HUES64 (cell line): Measurements from ENCODE around the gene LDLRAD4.
A peak's percentile ranks its signal among the peaks of the same experiment; 100 is the strongest.

Source experiments
- H3K27ac ChIP-seq: 2 replicates; pipeline ENCODE4 v1.7.0; 2013; ENCODE audit warnings: low read depth, low read length, inconsistent platforms
- H3K27me3 ChIP-seq: 2 replicates; pipeline ENCODE4 v1.6.1; 2013; ENCODE audit warnings: mild to moderate bottlenecking, low read length; ENCODE audit not compliant: insufficient read depth
- H3K36me3 ChIP-seq: 2 replicates; pipeline ENCODE4 v1.6.1; 2013; ENCODE audit warnings: mild to moderate bottlenecking, low read length; ENCODE audit not compliant: insufficient read depth
- H3K4me1 ChIP-seq: 2 replicates; pipeline ENCODE4 v1.6.1; 2013; ENCODE audit warnings: mild to moderate bottlenecking, low read length, moderate library complexity; ENCODE audit not compliant: insufficient read depth
- H3K4me3 ChIP-seq: 2 replicates; pipeline ENCODE4 v1.5.1; 2013; ENCODE audit warnings: mild to moderate bottlenecking, low read length, moderate library complexity
- H3K9ac ChIP-seq: 2 replicates; pipeline ENCODE4 v1.6.1; 2013; ENCODE audit warnings: mild to moderate bottlenecking, low read depth, low read length
- H3K9me3 ChIP-seq: 2 replicates; pipeline ENCODE4 v1.6.1; 2013; ENCODE audit warnings: low read depth, low read length; ENCODE audit not compliant: insufficient read depth
- WGBS: fragments of 150-250, 120-280 bp; methylation state at CpG from one replicate; pipeline ENCODE4 v1.1.7; 2013; ENCODE audit warnings: missing lambda C conversion rate; 5-methylcytosine and 5-hydroxymethylcytosine counted together

The LDLRAD4 gene

GRCh38 chr18:13492314-13492713 lies 273.8 kb downstream of the LDLRAD4 start:
- Histone ChIP-seq H3K27me3 (no peaks in the 10 kb centered on the region), H3K4me3 (no peak overlapping the region)

DNA sequence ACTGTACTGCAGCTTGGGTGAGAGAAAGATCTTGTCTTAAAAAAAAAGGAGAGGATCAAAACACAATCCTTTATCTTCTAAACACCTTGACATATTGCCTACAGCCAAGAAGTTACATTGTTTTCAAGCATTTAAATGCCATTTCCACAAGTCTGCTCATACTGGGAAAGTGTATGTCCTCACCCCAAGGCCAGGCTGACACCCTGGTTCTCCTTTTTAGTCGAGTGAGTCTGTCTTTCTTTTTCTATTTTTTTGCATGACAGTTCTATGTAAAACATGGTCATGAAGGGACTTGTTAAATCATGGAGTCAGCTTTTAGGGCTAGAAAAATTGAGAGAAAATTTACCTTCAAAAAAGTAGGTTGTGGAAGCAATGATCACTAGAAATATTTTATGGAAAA lies 274.5 kb downstream of the LDLRAD4 start:
- no peaks in the 10 kb centered on the region for H3K9me3 ChIP-seq
- no peak overlapping the region for H3K27ac ChIP-seq
- no peaks in the 10 kb centered on the region for H3K27me3 ChIP-seq
- no peak overlapping the region for H3K9ac ChIP-seq
- H3K4me1 ChIP-seq, result peaks cover 6% of the 10 kb centered on the region; the same call in 1 of the 2 replicates
- 71% methylated on average over 1 of the region's 1 CpG for WGBS
- no peaks in the 10 kb centered on the region for H3K36me3 ChIP-seq
- no peak overlapping the region for H3K4me3 ChIP-seq

More at GRCh38 chr18:13492314-13492713, 273.8 kb downstream of the LDLRAD4 start:
- whole genome bisulfite sequencing, result 95% methylated on average over 9 of the region's 9 CpGs
- no peaks in the 10 kb centered on the region for H3K36me3 ChIP-seq
- no peaks in the 10 kb centered on the region for H3K9me3 ChIP-seq
- no peak overlapping the region for H3K27ac ChIP-seq
- no peak overlapping the region for H3K9ac ChIP-seq
- H3K4me1 ChIP-seq, result peaks cover 7% of the 10 kb centered on the region; the same call in 1 of the 2 replicates

GRCh38 chr18:13493725-13494124 lies 275.2 kb downstream of the LDLRAD4 start:
- peaks cover 6% of the 10 kb centered on the region; the same call in 1 of the 2 replicates for H3K4me1 ChIP-seq
- no peak overlapping the region for H3K4me3 ChIP-seq
- H3K27ac ChIP-seq, result no peak overlapping the region
- H3K36me3 ChIP-seq, result no peaks in the 10 kb centered on the region
- no peaks in the 10 kb centered on the region for H3K27me3 ChIP-seq
- peaks cover 1% of the 10 kb centered on the region for H3K9me3 ChIP-seq
- WGBS, result 93% methylated on average over 16 of the region's 16 CpGs
- H3K9ac ChIP-seq, result no peak overlapping the region

- Histone ChIP-seq H3K36me3 (no peaks in the 10 kb centered on the region), H3K4me3 (no peak overlapping the region), H3K9ac (no peak overlapping the region), H3K27me3 (0 out of 2 replicates have a peak, but pooled peaks cover 5% of the 10 kb centered on the region), H3K27ac (no peak overlapping the region), H3K4me1 (peaks cover 10% of the 10 kb centered on the region), H3K9me3 (peaks cover 4% of the 10 kb centered on the region)
- 89% methylated on average over 14 of the region's 14 CpGs for WGBS
These were observed 276.4 kb downstream of the LDLRAD4 start for GRCh38 chr18:13494871-13495445.

- Histone ChIP-seq H3K27ac (no peak overlapping the region), H3K36me3 (no peaks in the 10 kb centered on the region), H3K4me1 (peaks cover 16% of the 10 kb centered on the region), H3K9me3 (peaks cover 4% of the 10 kb centered on the region), H3K4me3 (no peak overlapping the region), H3K9ac (no peak overlapping the region), H3K27me3 (peaks cover 6% of the 10 kb centered on the region; the same call in 1 of the 2 replicates)
- WGBS, result 94% methylated on average over 8 of the region's 8 CpGs
These were observed 277.4 kb downstream of the LDLRAD4 start for GRCh38 chr18:13495961-13496360.

DNA sequence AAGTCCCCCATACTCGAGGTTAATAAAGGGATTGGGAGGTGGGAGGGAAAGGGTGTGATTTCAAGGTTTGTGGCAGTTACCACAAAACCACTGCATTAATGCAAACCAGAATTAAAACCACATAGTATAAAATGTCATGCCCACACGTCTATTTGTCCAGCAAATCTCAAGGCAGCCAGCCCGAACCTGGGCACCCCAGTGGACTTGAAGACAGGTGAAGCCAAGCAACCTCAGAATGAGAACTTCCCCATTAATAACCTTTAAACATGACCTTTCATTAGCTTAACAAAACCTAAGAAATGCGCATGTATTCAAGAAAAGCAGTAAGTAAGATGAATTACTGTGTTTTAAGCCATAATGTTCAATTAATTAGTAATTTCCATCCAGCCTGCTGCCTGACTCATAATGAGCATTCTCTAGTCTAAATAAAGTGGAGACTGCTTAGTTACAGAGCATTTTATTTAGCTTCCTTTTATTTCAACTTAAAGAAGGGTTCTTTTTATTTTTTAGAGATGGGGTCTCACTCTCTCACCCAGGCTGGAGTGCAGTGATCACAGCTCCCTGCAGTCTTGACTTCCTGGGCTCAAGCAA lies 278.2 kb downstream of the LDLRAD4 start:
- Histone ChIP-seq H3K9me3 (peaks cover 4% of the 10 kb centered on the region), H3K4me3 (no peak overlapping the region), H3K27me3 (peaks cover 14% of the 10 kb centered on the region), H3K9ac (no peak overlapping the region), H3K36me3 (no peaks in the 10 kb centered on the region), H3K27ac (no peak overlapping the region), H3K4me1 (peaks cover 25% of the 10 kb centered on the region)
- WGBS, result 90% methylated on average over 4 of the region's 4 CpGs

DNA sequence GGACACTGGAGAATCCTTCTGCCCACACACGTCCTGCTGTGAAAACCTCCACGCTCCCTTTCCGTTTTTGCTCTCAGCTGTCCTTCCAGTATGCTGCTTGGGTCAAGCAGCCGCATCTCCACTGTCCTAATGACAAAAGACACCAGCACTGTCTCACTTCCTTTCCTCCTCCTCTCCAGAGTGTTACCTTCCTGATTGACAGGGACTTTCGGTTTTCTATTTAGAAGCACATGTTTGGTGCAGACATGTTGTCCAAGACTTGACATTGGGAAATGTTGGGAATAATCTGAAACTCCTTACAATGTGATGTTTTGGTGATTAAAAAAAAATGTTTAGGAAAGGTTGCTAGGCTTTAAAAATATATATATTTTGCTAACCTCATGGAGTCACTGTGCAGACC lies 281.2 kb downstream of the LDLRAD4 start:
- Histone ChIP-seq H3K27ac (peak overlapping the region; percentile 85), H3K27me3 (peaks cover 20% of the 10 kb centered on the region), H3K36me3 (no peaks in the 10 kb centered on the region), H3K9ac (peak overlapping the region; percentile 49; the same call in 1 of the 2 replicates), H3K4me3 (peak overlapping the region; percentile 21; the same call in 1 of the 2 replicates), H3K4me1 (peaks cover 27% of the 10 kb centered on the region), H3K9me3 (peaks cover 4% of the 10 kb centered on the region)
- WGBS, result 90% methylated on average over 5 of the region's 5 CpGs

GRCh38 chr18:13500227-13500865 lies 281.8 kb downstream of the LDLRAD4 start:
- Histone ChIP-seq H3K4me3 (peak overlapping the region; percentile 21), H3K27me3 (peaks cover 20% of the 10 kb centered on the region), H3K27ac (peak overlapping the region; percentile 85), H3K36me3 (no peaks in the 10 kb centered on the region), H3K9ac (peak overlapping the region; percentile 49), H3K9me3 (peaks cover 4% of the 10 kb centered on the region), H3K4me1 (peaks cover 24% of the 10 kb centered on the region)
- WGBS, result 6% methylated on average over 23 of the region's 23 CpGs

DNA sequence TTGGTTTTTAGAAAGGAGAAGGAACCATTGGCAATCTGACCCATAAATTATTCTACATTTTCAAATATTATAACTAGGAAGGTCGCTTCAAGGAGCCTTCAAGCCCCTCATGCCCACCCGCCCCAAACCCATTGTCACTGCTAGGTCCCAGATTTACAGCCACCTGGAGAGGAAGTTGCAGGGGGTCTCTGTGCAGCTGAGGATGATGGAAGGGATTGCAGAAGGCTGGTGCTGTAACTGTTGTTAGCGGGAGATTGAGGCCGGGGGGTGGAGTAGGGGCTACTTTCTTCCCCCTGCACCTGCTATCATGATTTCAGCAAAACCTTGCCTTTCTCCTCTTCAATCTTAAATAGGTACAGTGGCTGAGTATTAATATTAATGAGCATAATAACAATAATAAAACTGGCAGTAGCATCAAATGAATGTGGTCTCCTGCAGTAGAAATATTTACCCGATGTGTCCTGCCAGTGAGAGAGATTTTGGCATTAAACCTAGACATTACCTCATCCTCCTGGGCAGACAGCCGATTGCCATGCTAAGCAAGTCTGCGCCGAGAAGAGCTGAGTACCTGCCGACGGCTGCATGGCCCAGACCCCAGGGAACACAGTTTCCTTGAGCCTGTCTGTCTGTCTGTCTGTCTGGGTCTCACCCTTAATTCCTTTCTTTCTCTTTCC lies 282.4 kb downstream of the LDLRAD4 start:
- WGBS, result 21% methylated on average over 8 of the region's 10 CpGs
- H3K9me3 ChIP-seq, result peaks cover 4% of the 10 kb centered on the region
- H3K4me1 ChIP-seq, result peaks cover 24% of the 10 kb centered on the region
- H3K4me3 ChIP-seq, result no peak overlapping the region
- H3K9ac ChIP-seq, result peak overlapping the region; percentile 21; the same call in 1 of the 2 replicates
- H3K27me3 ChIP-seq, result peaks cover 20% of the 10 kb centered on the region
- H3K36me3 ChIP-seq, result no peaks in the 10 kb centered on the region
- H3K27ac ChIP-seq, result peak overlapping the region; percentile 85; the same call in 1 of the 2 replicates

GRCh38 chr18:13501543-13501887 lies 283.0 kb downstream of the LDLRAD4 start:
- H3K4me3 ChIP-seq, result no peak overlapping the region
- WGBS, result 66% methylated on average over 5 of the region's 6 CpGs
- no peaks in the 10 kb centered on the region for H3K36me3 ChIP-seq
- peaks cover 20% of the 10 kb centered on the region for H3K27me3 ChIP-seq
- no peak overlapping the region; the same call in 1 of the 2 replicates for H3K9ac ChIP-seq
- peaks cover 4% of the 10 kb centered on the region for H3K9me3 ChIP-seq
- peaks cover 24% of the 10 kb centered on the region for H3K4me1 ChIP-seq
- no peak overlapping the region for H3K27ac ChIP-seq

DNA sequence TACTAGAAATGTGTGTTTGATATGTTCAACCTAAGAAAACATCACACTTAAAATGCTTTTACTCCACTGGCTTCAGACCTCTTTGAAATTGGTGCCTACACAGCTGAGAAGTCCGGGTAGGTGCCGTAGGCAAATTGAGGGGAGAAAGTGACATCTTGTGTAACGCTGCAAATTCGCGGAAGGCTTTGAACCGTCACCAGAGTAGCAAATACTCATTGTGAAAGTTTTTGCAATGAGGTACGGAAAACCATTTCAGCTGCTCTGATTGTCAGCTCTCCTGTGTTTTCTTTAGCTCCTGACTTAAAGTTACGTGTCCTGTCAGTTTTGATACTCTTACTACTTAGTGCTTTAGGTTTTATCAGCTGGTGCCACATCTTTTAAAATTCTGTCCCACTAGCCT lies 283.3 kb downstream of the LDLRAD4 start:
- Histone ChIP-seq H3K27me3 (peaks cover 20% of the 10 kb centered on the region), H3K4me1 (peaks cover 24% of the 10 kb centered on the region), H3K4me3 (no peak overlapping the region), H3K36me3 (no peaks in the 10 kb centered on the region), H3K9ac (no peak overlapping the region), H3K27ac (no peak overlapping the region), H3K9me3 (peaks cover 4% of the 10 kb centered on the region)
- WGBS, result 62% methylated on average over 8 of the region's 8 CpGs
